HepG2 (cell line): ENCODE results near the gene SAMD14. TPM values are rescaled to one million over a fixed set of nuclear protein-coding genes. Genes with fewer than 3 reads are reported as not detected.

Source experiments
- ELF4 ChIP-seq: sonication (generic); formaldehyde crosslinking; IDR thresholded peaks from 2 replicates; pipeline ENCODE4 v1.5.0; 2020; ENCODE audit warnings: missing genetic modification reagents, mild to moderate bottlenecking, moderate library complexity, borderline replicate concordance
- ETS1 ChIP-seq: sonication (generic); formaldehyde crosslinking; IDR thresholded peaks from 2 replicates; pipeline ENCODE4 v1.4.0; 2020; ENCODE audit warnings: missing genetic modification reagents
- GABPB1 ChIP-seq: IDR thresholded peaks from 2 replicates; pipeline ENCODE4 v1.6.1; 2016; ENCODE audit warnings: mild to moderate bottlenecking, missing genetic modification reagents, moderate library complexity, missing compliant biosample characterization
- KDM3A ChIP-seq: IDR thresholded peaks from 2 replicates; pipeline ENCODE4 v1.6.1; 2018; ENCODE audit warnings: low read depth, missing compliant biosample characterization
- NCOA5 ChIP-seq: sonication (generic); formaldehyde crosslinking; IDR thresholded peaks from 2 replicates; pipeline ENCODE4 v1.4.0; 2020; ENCODE audit warnings: missing genetic modification reagents
- NR2C2 ChIP-seq: sonication (generic); formaldehyde crosslinking; IDR thresholded peaks from 2 replicates; pipeline ENCODE4 v1.4.0; 2020; ENCODE audit warnings: missing genetic modification reagents, mild to moderate bottlenecking, moderate library complexity, borderline replicate concordance
- RARG ChIP-seq: sonication (generic); formaldehyde crosslinking; IDR thresholded peaks from 2 replicates; pipeline ENCODE4 v1.4.0; 2020; ENCODE audit warnings: low read depth, mild to moderate bottlenecking, missing genetic modification reagents
- RCOR2 ChIP-seq: IDR thresholded peaks from 2 replicates; pipeline ENCODE4 v1.6.1; 2016; ENCODE audit warnings: missing biosample characterization, missing genetic modification reagents
- RFX5 ChIP-seq: IDR thresholded peaks from 2 replicates; pipeline ENCODE4 v1.6.1; 2011; ENCODE audit warnings: low read depth, low read length, improper control_type of control experiment
- SETDB1 ChIP-seq: sonication (generic); formaldehyde crosslinking; IDR thresholded peaks from 2 replicates; pipeline ENCODE4 v1.5.1; 2020; ENCODE audit warnings: missing genetic modification reagents, mild to moderate bottlenecking, borderline replicate concordance
- SNRNP70 ChIP-seq: fragments of 200-400 bp; formaldehyde crosslinking; IDR thresholded peaks from 2 replicates; pipeline ENCODE4 v1.6.1; 2017; ENCODE audit warnings: mild to moderate bottlenecking, low read depth, low read length, moderate library complexity
- TEF ChIP-seq: sonication (generic); formaldehyde crosslinking; IDR thresholded peaks from 2 replicates; pipeline ENCODE4 v1.5.0; 2020; ENCODE audit warnings: missing genetic modification reagents
- TRIM24 ChIP-seq: sonication (generic); formaldehyde crosslinking; IDR thresholded peaks from 2 replicates; pipeline ENCODE4 v1.8.0; 2022; ENCODE audit warnings: mild to moderate bottlenecking, missing genetic modification reagents
- ZBTB2 ChIP-seq: sonication (generic); formaldehyde crosslinking; IDR thresholded peaks from 2 replicates; pipeline ENCODE4 v1.8.0; 2022; ENCODE audit warnings: low read depth, missing genetic modification reagents
- ZFP82 ChIP-seq: sonication (generic); formaldehyde crosslinking; IDR thresholded peaks from 2 replicates; pipeline ENCODE4 v1.5.1; 2020; ENCODE audit warnings: mild to moderate bottlenecking, missing genetic modification reagents, borderline replicate concordance
- ZFP91 ChIP-seq: sonication (generic); formaldehyde crosslinking; IDR thresholded peaks from 2 replicates; pipeline ENCODE4 v1.9.0; 2022; ENCODE audit warnings: missing genetic modification reagents, mild to moderate bottlenecking, borderline replicate concordance
- ZNF205 ChIP-seq: IDR thresholded peaks from 2 replicates; pipeline ENCODE4 v1.6.1; 2018; ENCODE audit warnings: missing biosample characterization, missing genetic modification reagents
- ZNF383 ChIP-seq: sonication (generic); formaldehyde crosslinking; IDR thresholded peaks from 2 replicates; pipeline ENCODE4 v1.4.0; 2020; ENCODE audit warnings: missing genetic modification reagents, mild to moderate bottlenecking, borderline replicate concordance
- ZNF672 ChIP-seq: sonication (generic); formaldehyde crosslinking; IDR thresholded peaks from 2 replicates; pipeline ENCODE4 v1.8.1; 2022; ENCODE audit warnings: missing genetic modification reagents
- ZNF737 ChIP-seq: sonication (generic); formaldehyde crosslinking; IDR thresholded peaks from 2 replicates; pipeline ENCODE4 v1.5.0; 2020; ENCODE audit warnings: missing genetic modification reagents, mild to moderate bottlenecking, borderline replicate concordance
- ZNF891 ChIP-seq: sonication (generic); formaldehyde crosslinking; IDR thresholded peaks from 2 replicates; pipeline ENCODE4 v1.5.0; 2020; ENCODE audit warnings: mild to moderate bottlenecking, missing genetic modification reagents
- polyA plus RNA-seq, 8 experiments: library from polyadenylated mRNA; depleted of rRNA in 3 of 8; stranded (reverse) in 7 of 8; unstranded in 1 of 8; fragments of >200 nt; fragmentation: Illumina TruSeq in 4 of 8; extraction: Trizol in 4 of 8; gene quantifications; 2 replicates each; pipeline versions ENCODE4 v1.2.1 to v1.2.3, GENCODE V29; 2011 to 2016; ENCODE audit warnings: low read depth in 4 of 8, missing spikeins in 1 of 8, mixed read lengths in 1 of 8; ENCODE audit not compliant: insufficient read depth in 1 of 8
- total RNA-seq, 5 experiments: library from RNA; depleted of rRNA; stranded (reverse); fragments of >200 nt; fragmentation: Illumina TruSeq; extraction: Trizol; gene quantifications; 2 replicates each; pipeline ENCODE4 v1.2.3, GENCODE V29; 2016; ENCODE audit warnings: low read depth in 1 of 5
- TF ChIP-seq, protein P1 (sequence below): sonication (generic); formaldehyde crosslinking; IDR thresholded peaks from 2 replicates; pipeline ENCODE4 v1.8.0; 2022; ENCODE audit warnings: missing genetic modification reagents, mild to moderate bottlenecking, borderline replicate concordance

Gene SAMD14
- total and polyA plus RNA-seq, 2 of the 13 experiments (the other 11 are each of a cell fraction or from before 2014, with no cell fraction given), result 0.07 to 0.22 TPM

DNA sequence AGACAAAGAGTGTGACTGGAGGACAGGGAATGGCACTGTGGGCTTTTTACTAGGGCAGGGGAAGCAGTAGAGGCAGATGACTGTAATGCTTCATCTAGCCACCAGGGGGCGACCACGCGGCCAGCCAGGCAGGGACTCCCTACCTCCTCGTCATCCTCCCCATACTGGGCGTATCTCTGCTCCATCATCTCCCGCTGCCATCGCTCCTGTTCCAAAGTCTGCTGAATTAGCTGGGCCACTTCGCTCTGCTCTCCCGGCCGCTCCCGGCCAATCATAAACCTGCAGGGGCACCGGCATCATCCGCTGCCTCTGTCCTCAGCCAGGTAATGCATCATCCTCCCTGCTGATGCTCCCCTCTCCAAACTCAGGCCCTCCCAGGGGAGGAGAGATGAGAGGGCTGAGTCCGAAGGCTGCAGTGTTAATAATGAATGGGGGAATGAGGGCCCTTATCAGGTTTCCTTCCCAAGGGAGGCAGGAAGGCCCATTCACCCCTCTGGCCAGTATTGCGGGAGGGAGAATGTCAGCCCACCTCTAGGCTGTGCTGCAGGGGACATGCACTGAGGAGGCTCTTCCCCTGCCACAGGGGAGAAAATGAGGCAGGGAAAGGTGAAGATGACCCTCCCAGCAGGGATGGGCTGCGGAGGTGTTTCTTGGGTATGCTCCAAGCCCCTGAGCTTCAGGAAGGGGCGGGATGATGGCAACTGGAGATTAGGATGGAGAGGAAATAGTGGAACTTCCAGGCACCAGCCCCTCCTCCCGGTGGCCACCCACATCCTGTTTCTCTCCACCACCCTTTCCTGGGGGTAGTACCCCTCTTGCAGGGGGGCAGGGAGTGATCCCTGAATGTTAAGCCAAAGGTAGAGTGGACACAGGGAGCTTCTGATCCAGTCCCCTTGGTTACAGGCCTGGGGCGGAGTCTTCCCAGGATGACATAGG is 10.3 kb upstream of the SAMD14 start (continued):
- no peak for TF ChIP-seq NCOA5
- TF ChIP-seq, protein P1, sequence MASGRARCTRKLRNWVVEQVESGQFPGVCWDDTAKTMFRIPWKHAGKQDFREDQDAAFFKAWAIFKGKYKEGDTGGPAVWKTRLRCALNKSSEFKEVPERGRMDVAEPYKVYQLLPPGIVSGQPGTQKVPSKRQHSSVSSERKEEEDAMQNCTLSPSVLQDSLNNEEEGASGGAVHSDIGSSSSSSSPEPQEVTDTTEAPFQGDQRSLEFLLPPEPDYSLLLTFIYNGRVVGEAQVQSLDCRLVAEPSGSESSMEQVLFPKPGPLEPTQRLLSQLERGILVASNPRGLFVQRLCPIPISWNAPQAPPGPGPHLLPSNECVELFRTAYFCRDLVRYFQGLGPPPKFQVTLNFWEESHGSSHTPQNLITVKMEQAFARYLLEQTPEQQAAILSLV, result no peak
- TF ChIP-seq RARG (CRISPR knock-in tag), result no peak
- TF ChIP-seq TRIM24 (CRISPR knock-in tag), result no peak
- TF ChIP-seq TEF (CRISPR knock-in tag), result no peak
- TF ChIP-seq ZNF672 (CRISPR knock-in tag), result no peak
- TF ChIP-seq ELF4 (CRISPR knock-in tag), result no peak
- no peak for TF ChIP-seq KDM3A
- no peak for TF ChIP-seq RCOR2 (CRISPR knock-in tag)
- no peak for TF ChIP-seq ZNF205
- peak; percentile 34; the same call in 1 of the 2 replicates for TF ChIP-seq ZFP91
- TF ChIP-seq ZNF891 (CRISPR knock-in tag), result no peak
- no peak for TF ChIP-seq ZBTB2 (CRISPR knock-in tag)
- TF ChIP-seq GABPB1 (CRISPR knock-in tag), result no peak
- no peak for TF ChIP-seq ZNF383 (CRISPR knock-in tag)
- TF ChIP-seq ZNF737 (CRISPR knock-in tag), result no peak
- TF ChIP-seq ZFP82 (CRISPR knock-in tag), result no peak
- no peak for TF ChIP-seq SETDB1
- no peak for TF ChIP-seq ETS1
- no peak for TF ChIP-seq NR2C2 (CRISPR knock-in tag)
- no peak for TF ChIP-seq SNRNP70
- TF ChIP-seq RFX5, result no peak
